GM23338 (cell line): Measurements from ENCODE around the gene LNP1. TPM values are rescaled to one million over a fixed set of nuclear protein-coding genes. Genes with fewer than 3 reads are reported as not detected.

Source experiments
- ATAC-seq: fragments of 200-7000 bp; cut with Tn5 transposase; 3 replicates; pipeline ENCODE4 v1.9.1; 2020
- DNase-seq: peaks from one replicate; pipeline ENCODE4 v3.0.0-alpha.2; 2015; ENCODE audit warnings: low spot score
- H2AFZ ChIP-seq: fragments of 200-600 bp; sonication (generic); 2 replicates; pipeline ENCODE4 v1.8.0; 2016; ENCODE audit warnings: antibody characterized with exemption, mild to moderate bottlenecking, moderate library complexity
- H3F3A ChIP-seq: fragments of 200-600 bp; sonication (generic); replicated peaks from 2 replicates; pipeline ENCODE4 v1.8.0; 2017; ENCODE audit warnings: antibody characterized with exemption, mixed run types, low read depth
- H3K27ac ChIP-seq: fragments of 200-600 bp; sonication (generic); 2 replicates; pipeline ENCODE4 v1.6.1; 2016; ENCODE audit warnings: low read depth
- H3K27me3 ChIP-seq: fragments of 200-600 bp; sonication (generic); 2 replicates; pipeline ENCODE4 v1.8.0; 2016; ENCODE audit warnings: mild to moderate bottlenecking, mixed run types, moderate library complexity; ENCODE audit not compliant: insufficient read depth
- H3K36me3 ChIP-seq: fragments of 200-600 bp; sonication (generic); 2 replicates; pipeline ENCODE4 v1.8.0; 2016; ENCODE audit warnings: mild to moderate bottlenecking; ENCODE audit not compliant: insufficient read depth
- H3K4me1 ChIP-seq: fragments of 200-600 bp; sonication (generic); 2 replicates; pipeline ENCODE4 v1.8.0; 2016; ENCODE audit warnings: mild to moderate bottlenecking, moderate library complexity; ENCODE audit not compliant: insufficient read depth
- H3K4me2 ChIP-seq: fragments of 200-600 bp; sonication (generic); 2 replicates; pipeline ENCODE4 v1.7.1; 2017; ENCODE audit warnings: mixed run types
- H3K4me3 ChIP-seq: fragments of 200-600 bp; sonication (generic); 2 replicates; pipeline ENCODE4 v1.6.1; 2016; ENCODE audit warnings: mixed run types
- H3K79me2 ChIP-seq: fragments of 200-600 bp; sonication (generic); replicated peaks from 2 replicates; pipeline ENCODE4 v1.8.0; 2017; ENCODE audit warnings: mild to moderate bottlenecking; ENCODE audit not compliant: insufficient read depth
- H3K9me2 ChIP-seq: fragments of 200-600 bp; sonication (generic); 2 replicates; pipeline ENCODE4 v1.8.0; 2017; ENCODE audit not compliant: insufficient read depth
- H4K20me1 ChIP-seq: fragments of 200-600 bp; sonication (generic); replicated peaks from 2 replicates; pipeline ENCODE4 v1.8.0; 2017; ENCODE audit warnings: mild to moderate bottlenecking; ENCODE audit not compliant: insufficient read depth
- H3K27ac Mint-ChIP-seq: 2 replicates; pipeline ENCODE4 v1.8.0; 2020; ENCODE audit warnings: inconsistent platforms, mild to moderate bottlenecking, moderate library complexity, mixed read lengths
- H3K27me3 Mint-ChIP-seq: 3 replicates; pipeline ENCODE4 v1.8.0; 2022; ENCODE audit warnings: low read depth, mild to moderate bottlenecking, moderate library complexity, mixed read lengths, inconsistent platforms; ENCODE audit not compliant: insufficient read depth, poor library complexity
- H3K36me3 Mint-ChIP-seq: 3 replicates; pipeline ENCODE4 v1.8.0; 2021; ENCODE audit warnings: low read depth, mild to moderate bottlenecking, inconsistent platforms, moderate library complexity, mixed read lengths
- H3K4me1 Mint-ChIP-seq: 3 replicates; pipeline ENCODE4 v1.8.0; 2020; ENCODE audit warnings: mild to moderate bottlenecking, inconsistent platforms, mixed read lengths
- H3K4me3 Mint-ChIP-seq: 3 replicates; pipeline ENCODE4 v1.8.0; 2021; ENCODE audit warnings: moderate library complexity, mild to moderate bottlenecking, inconsistent platforms, mixed read lengths
- H3K9me3 Mint-ChIP-seq: 3 replicates; pipeline ENCODE4 v1.8.0; 2020; ENCODE audit warnings: moderate library complexity, mild to moderate bottlenecking, inconsistent platforms, mixed read lengths
- CREB1 ChIP-seq: fragments of 250-450 bp; sonication (Bioruptor Pico); IDR thresholded peaks from 2 replicates; pipeline ENCODE4 v1.5.0; 2020; ENCODE audit warnings: low read depth, mild to moderate bottlenecking, moderate library complexity
- EZH2 ChIP-seq: fragments of 200-600 bp; sonication (generic); IDR thresholded peaks from one replicate; pipeline ENCODE4 v1.8.0; 2017; ENCODE audit warnings: antibody characterized with exemption, mild to moderate bottlenecking, low read depth; ENCODE audit not compliant: unreplicated experiment
- EZH2phosphoT487 ChIP-seq: fragments of 200-600 bp; sonication (generic); IDR thresholded peaks from one replicate; pipeline ENCODE4 v1.8.1; 2018; ENCODE audit warnings: antibody characterized with exemption; ENCODE audit not compliant: unreplicated experiment
- JUNB ChIP-seq: IDR thresholded peaks from one replicate; pipeline ENCODE4 v1.6.1; 2016; ENCODE audit warnings: antibody characterized with exemption; ENCODE audit not compliant: unreplicated experiment
- NANOG ChIP-seq: IDR thresholded peaks from 2 replicates; pipeline ENCODE4 v1.6.1; 2016; ENCODE audit warnings: antibody characterized with exemption, borderline replicate concordance
- POLR2AphosphoS5 ChIP-seq: IDR thresholded peaks from 2 replicates; pipeline ENCODE4 v1.6.1; 2016; ENCODE audit warnings: antibody characterized with exemption, low read depth
- STAT1 ChIP-seq: IDR thresholded peaks from one replicate; pipeline ENCODE4 v1.6.1; 2016; ENCODE audit warnings: antibody characterized with exemption; ENCODE audit not compliant: unreplicated experiment
- ZNF114 ChIP-seq: fragments of 250-450 bp; sonication (Bioruptor Pico); IDR thresholded peaks from 2 replicates; pipeline ENCODE4 v1.5.0; 2020; ENCODE audit warnings: mild to moderate bottlenecking, moderate library complexity
- ZNF331 ChIP-seq: fragments of 250-450 bp; sonication (Bioruptor Pico); IDR thresholded peaks from 2 replicates; pipeline ENCODE4 v1.5.0; 2020; ENCODE audit warnings: low read depth, mild to moderate bottlenecking, moderate library complexity
- polyA plus RNA-seq: library from polyadenylated mRNA; unstranded; fragments of >200 nt; fragmentation: Nextera tagmentation; extraction: Ambion mirVana; gene quantifications from 2 replicates; pipeline ENCODE4 v1.2.1, GENCODE V29; 2016
- total RNA-seq: library from RNA; depleted of rRNA; stranded (reverse); fragments of >200 nt; shearing (Covaris generic); gene quantifications from 2 replicates; pipeline ENCODE4 v1.2.3, GENCODE V29; 2014
- TF ChIP-seq, protein P1 (sequence below): fragments of 250-450 bp; sonication (Bioruptor Pico); IDR thresholded peaks from 2 replicates; pipeline ENCODE4 v1.5.0; 2020; ENCODE audit warnings: mild to moderate bottlenecking, moderate library complexity
- TF ChIP-seq, protein P2 (sequence below): IDR thresholded peaks from 2 replicates; pipeline ENCODE4 v1.6.1; 2016; ENCODE audit warnings: antibody characterized with exemption
- TF ChIP-seq, protein P3 (sequence below): IDR thresholded peaks from one replicate; pipeline ENCODE4 v1.6.1; 2018; ENCODE audit warnings: antibody characterized with exemption; ENCODE audit not compliant: unreplicated experiment
- TF ChIP-seq, protein P4 (sequence below), 2 experiments: fragments of 200-600 bp in 1 of 2; sonication (generic) in 1 of 2; conservative IDR thresholded peaks; 2 replicates each; pipeline versions ENCODE4 v1.5.1 to v1.6.1; 2016 to 2017; ENCODE audit warnings: antibody characterized with exemption in 2 of 2, low read depth in 2 of 2, mild to moderate bottlenecking in 2 of 2, moderate library complexity in 1 of 2

The LNP1 gene
- total and polyA plus RNA-seq, 2 experiments from 2014 or later = 4.7 to 6.7 TPM

DNA sequence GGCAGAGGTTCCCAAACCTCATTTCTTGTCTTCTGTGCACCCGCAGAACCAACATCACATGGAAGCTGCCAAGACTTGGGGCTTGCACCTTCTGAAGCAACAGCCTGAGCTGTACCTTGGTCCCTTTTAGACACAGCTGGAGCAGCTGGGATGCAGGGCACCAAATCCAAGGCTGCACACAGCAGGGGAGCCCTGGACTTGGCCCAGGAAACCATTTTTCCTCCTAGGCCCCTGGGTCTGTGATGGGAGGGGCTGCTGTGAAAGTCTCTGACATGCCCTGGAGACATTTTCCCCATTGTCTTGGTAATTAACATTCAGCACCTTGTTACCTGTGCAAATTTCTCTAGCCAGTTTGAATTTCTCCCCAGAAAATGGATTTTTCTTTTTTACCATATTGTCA is 57.5 kb downstream of the LNP1 start:
- Histone ChIP-seq H3K4me1 (no peaks in the 10 kb centered on the region; the same call in 1 of the 2 replicates), H3K4me2 (no peak overlapping the region), H3K4me3 (no peak overlapping the region), H4K20me1 (no peaks in the 10 kb centered on the region), H3F3A (no peaks in the 10 kb centered on the region), H3K27me3 (no peaks in the 10 kb centered on the region), H3K79me2 (no peaks in the 10 kb centered on the region), H3K9me2 (no peaks in the 10 kb centered on the region), H3K36me3 (no peaks in the 10 kb centered on the region), H2AFZ (no peak overlapping the region), H3K27ac (no peak overlapping the region)
- peaks cover 2% of the 10 kb centered on the region; the same call in 1 of the 3 replicates for H3K4me1 Mint-ChIP-seq
- no peak for ATAC-seq
- peaks cover 21% of the 10 kb centered on the region for H3K36me3 Mint-ChIP-seq
- H3K27me3 Mint-ChIP-seq = no peaks in the 10 kb centered on the region
- H3K27ac Mint-ChIP-seq = no peak overlapping the region
- TF ChIP-seq, protein P1, sequence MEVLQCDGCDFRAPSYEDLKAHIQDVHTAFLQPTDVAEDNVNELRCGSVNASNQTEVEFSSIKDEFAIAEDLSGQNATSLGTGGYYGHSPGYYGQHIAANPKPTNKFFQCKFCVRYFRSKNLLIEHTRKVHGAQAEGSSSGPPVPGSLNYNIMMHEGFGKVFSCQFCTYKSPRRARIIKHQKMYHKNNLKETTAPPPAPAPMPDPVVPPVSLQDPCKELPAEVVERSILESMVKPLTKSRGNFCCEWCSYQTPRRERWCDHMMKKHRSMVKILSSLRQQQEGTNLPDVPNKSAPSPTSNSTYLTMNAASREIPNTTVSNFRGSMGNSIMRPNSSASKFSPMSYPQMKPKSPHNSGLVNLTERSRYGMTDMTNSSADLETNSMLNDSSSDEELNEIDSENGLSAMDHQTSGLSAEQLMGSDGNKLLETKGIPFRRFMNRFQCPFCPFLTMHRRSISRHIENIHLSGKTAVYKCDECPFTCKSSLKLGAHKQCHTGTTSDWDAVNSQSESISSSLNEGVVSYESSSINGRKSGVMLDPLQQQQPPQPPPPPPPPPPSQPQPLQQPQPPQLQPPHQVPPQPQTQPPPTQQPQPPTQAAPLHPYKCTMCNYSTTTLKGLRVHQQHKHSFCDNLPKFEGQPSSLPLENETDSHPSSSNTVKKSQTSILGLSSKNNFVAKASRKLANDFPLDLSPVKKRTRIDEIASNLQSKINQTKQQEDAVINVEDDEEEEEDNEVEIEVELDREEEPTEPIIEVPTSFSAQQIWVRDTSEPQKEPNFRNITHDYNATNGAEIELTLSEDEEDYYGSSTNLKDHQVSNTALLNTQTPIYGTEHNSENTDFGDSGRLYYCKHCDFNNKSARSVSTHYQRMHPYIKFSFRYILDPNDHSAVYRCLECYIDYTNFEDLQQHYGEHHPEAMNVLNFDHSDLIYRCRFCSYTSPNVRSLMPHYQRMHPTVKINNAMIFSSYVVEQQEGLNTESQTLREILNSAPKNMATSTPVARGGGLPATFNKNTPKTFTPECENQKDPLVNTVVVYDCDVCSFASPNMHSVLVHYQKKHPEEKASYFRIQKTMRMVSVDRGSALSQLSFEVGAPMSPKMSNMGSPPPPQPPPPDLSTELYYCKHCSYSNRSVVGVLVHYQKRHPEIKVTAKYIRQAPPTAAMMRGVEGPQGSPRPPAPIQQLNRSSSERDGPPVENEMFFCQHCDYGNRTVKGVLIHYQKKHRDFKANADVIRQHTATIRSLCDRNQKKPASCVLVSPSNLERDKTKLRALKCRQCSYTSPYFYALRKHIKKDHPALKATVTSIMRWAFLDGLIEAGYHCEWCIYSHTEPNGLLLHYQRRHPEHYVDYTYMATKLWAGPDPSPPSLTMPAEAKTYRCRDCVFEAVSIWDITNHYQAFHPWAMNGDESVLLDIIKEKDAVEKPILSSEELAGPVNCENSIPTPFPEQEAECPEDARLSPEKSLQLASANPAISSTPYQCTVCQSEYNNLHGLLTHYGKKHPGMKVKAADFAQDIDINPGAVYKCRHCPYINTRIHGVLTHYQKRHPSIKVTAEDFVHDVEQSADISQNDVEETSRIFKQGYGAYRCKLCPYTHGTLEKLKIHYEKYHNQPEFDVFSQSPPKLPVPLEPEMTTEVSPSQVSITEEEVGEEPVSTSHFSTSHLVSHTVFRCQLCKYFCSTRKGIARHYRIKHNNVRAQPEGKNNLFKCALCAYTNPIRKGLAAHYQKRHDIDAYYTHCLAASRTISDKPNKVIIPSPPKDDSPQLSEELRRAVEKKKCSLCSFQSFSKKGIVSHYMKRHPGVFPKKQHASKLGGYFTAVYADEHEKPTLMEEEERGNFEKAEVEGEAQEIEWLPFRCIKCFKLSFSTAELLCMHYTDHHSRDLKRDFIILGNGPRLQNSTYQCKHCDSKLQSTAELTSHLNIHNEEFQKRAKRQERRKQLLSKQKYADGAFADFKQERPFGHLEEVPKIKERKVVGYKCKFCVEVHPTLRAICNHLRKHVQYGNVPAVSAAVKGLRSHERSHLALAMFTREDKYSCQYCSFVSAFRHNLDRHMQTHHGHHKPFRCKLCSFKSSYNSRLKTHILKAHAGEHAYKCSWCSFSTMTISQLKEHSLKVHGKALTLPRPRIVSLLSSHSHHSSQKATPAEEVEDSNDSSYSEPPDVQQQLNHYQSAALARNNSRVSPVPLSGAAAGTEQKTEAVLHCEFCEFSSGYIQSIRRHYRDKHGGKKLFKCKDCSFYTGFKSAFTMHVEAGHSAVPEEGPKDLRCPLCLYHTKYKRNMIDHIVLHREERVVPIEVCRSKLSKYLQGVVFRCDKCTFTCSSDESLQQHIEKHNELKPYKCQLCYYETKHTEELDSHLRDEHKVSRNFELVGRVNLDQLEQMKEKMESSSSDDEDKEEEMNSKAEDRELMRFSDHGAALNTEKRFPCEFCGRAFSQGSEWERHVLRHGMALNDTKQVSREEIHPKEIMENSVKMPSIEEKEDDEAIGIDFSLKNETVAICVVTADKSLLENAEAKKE (CRISPR knock-in tag) = no peak
- TF ChIP-seq, protein P2, sequence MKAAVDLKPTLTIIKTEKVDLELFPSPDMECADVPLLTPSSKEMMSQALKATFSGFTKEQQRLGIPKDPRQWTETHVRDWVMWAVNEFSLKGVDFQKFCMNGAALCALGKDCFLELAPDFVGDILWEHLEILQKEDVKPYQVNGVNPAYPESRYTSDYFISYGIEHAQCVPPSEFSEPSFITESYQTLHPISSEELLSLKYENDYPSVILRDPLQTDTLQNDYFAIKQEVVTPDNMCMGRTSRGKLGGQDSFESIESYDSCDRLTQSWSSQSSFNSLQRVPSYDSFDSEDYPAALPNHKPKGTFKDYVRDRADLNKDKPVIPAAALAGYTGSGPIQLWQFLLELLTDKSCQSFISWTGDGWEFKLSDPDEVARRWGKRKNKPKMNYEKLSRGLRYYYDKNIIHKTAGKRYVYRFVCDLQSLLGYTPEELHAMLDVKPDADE = no peak
- TF ChIP-seq, protein P3, sequence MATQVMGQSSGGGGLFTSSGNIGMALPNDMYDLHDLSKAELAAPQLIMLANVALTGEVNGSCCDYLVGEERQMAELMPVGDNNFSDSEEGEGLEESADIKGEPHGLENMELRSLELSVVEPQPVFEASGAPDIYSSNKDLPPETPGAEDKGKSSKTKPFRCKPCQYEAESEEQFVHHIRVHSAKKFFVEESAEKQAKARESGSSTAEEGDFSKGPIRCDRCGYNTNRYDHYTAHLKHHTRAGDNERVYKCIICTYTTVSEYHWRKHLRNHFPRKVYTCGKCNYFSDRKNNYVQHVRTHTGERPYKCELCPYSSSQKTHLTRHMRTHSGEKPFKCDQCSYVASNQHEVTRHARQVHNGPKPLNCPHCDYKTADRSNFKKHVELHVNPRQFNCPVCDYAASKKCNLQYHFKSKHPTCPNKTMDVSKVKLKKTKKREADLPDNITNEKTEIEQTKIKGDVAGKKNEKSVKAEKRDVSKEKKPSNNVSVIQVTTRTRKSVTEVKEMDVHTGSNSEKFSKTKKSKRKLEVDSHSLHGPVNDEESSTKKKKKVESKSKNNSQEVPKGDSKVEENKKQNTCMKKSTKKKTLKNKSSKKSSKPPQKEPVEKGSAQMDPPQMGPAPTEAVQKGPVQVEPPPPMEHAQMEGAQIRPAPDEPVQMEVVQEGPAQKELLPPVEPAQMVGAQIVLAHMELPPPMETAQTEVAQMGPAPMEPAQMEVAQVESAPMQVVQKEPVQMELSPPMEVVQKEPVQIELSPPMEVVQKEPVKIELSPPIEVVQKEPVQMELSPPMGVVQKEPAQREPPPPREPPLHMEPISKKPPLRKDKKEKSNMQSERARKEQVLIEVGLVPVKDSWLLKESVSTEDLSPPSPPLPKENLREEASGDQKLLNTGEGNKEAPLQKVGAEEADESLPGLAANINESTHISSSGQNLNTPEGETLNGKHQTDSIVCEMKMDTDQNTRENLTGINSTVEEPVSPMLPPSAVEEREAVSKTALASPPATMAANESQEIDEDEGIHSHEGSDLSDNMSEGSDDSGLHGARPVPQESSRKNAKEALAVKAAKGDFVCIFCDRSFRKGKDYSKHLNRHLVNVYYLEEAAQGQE = no peak
- TF ChIP-seq EZH2 (no peak), EZH2phosphoT487 (no peak), JUNB (no peak), STAT1 (no peak), ZNF114 (no peak), POLR2AphosphoS5 (no peak), CREB1 (no peak), NANOG (no peak), ZNF331 (no peak)
- TF ChIP-seq, protein P4, sequence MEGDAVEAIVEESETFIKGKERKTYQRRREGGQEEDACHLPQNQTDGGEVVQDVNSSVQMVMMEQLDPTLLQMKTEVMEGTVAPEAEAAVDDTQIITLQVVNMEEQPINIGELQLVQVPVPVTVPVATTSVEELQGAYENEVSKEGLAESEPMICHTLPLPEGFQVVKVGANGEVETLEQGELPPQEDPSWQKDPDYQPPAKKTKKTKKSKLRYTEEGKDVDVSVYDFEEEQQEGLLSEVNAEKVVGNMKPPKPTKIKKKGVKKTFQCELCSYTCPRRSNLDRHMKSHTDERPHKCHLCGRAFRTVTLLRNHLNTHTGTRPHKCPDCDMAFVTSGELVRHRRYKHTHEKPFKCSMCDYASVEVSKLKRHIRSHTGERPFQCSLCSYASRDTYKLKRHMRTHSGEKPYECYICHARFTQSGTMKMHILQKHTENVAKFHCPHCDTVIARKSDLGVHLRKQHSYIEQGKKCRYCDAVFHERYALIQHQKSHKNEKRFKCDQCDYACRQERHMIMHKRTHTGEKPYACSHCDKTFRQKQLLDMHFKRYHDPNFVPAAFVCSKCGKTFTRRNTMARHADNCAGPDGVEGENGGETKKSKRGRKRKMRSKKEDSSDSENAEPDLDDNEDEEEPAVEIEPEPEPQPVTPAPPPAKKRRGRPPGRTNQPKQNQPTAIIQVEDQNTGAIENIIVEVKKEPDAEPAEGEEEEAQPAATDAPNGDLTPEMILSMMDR (conservative IDR thresholded peaks at IDR 0.05; ENCODE audit: low read depth in 2 of 2) = no peak
- no peak for DNase-seq
- H3K9me3 Mint-ChIP-seq = peaks cover 12% of the 10 kb centered on the region; the same call in 1 of the 3 replicates
- no peak overlapping the region for H3K4me3 Mint-ChIP-seq
